ENCODE measurements around the gene ARHGAP15.

ARHGAP15 gene

DNA sequence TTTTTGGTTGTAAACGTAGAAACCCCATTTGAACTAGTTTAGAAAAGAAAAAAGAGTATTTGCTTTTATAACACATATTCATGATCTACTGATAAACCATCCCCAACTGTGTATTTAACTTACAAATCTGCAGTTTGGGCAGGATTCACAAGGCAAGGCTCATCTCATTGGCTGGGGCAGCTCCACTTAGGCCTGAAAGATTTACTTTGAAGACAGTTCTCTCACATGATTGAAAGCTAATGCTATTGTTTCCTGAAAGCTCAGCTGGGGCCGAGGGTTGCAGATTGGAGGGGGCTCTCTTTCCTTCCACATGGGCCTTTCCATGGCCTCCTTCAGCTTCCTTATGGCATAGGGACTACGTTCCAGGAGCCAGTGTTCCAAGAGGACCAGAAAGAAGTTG is 47.4 kb downstream of the ARHGAP15 start:
- no peak for DNase-seq

DNA sequence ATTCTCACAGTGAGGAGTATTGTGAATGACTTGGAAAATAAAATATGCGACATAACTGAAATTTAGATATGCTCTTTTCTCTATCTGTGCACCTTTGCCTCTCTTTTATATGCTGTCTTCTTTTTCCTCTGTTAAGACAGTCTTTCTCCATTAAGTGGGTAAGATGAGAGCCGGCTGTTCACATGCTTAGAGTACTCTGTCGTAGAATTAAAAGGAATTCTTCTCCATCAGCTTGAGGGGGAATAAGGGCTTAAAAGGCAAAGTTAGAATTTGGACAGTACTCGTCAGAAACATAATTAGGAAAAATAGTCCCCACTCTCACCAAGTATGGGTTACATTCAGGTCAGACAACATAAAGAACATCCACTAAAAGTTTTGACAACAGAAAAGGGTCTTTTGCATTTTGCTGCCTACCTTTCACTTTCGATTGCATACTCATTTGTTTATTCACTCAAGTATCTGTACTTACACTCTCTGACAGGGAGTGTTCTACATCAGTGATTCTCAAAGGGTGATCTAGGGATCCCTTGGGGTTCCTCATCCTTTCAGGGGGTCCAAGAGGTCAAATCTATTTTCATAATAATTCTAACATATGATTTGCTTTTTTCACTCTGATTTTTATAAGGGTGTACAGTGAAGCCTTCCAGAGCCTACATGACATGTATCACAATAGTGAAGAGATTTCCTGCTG is 48.0 kb downstream of the ARHGAP15 start:
- peak; percentile 7 for DNase-seq

DNA sequence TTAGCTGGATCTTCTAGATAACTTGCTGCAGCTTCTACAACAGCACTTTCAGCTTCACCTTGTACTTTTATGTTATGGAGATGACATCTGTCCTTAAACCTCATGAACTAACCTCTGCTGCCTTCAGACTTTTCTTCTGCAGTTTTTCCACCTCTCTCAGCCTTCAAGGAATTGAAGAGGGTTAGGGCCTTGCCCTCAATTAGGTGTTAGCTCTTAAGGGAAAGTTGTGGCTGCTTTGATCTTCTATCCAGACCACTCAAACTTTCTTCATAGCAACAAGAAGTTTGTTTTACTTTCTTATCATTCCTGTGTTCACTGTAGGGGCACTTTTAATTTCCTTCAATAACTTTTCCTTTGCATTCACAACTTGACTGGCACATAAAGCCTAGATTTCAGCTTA is 52.3 kb downstream of the ARHGAP15 start:
- DNase-seq: no peak

DNA sequence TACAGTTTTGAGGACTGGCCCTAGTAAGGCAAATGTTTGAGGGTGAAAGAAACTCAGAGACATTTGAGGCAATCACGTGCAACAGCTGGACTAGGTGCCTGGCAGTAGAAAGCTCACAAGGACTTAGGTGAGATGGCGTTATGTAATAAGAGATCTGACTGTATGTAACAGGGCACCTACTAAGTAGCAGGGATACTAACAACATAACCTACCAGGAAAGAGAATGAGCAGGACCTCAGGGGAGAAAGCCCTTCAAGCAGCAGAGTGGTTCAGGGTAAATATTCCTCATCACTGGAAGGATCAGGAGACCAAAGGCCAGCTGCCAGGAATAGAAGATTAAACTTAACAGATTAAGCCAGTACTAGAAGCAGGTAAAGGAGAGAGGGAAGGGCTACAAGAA is 53.4 kb downstream of the ARHGAP15 start:
- no peak for DNase-seq

DNA sequence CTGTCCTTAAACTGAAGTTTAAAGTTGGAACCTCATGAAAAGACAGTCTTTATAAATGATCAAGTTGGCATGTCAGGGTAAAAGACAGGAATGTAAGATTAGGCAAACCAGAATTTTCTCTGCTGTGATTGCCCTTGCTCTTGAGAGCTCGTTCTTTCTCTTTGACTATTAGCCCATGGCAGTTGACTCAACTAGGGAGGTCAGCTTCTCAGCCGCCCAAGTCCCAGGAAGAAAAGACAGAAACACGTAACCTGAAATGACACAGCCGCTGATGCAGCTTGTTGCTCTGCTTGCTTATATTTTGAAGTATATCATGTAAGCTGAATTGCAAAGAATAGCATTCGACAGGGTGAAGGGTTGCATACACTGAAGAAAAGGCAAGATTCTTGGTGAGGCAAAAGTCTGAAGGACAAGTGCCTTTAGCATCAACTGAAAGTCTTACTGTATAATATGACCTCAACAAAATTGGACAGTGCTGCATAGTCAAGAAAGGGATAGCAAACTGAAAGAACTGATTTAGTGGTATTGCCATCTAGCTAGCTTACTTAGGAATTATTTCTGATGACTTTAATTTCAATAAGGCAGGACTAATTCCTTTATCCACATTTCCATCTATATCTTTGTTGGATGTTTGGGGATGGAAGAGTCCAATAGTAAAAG is 54.7 kb downstream of the ARHGAP15 start:
- DNase-seq: peak; percentile 50

DNA sequence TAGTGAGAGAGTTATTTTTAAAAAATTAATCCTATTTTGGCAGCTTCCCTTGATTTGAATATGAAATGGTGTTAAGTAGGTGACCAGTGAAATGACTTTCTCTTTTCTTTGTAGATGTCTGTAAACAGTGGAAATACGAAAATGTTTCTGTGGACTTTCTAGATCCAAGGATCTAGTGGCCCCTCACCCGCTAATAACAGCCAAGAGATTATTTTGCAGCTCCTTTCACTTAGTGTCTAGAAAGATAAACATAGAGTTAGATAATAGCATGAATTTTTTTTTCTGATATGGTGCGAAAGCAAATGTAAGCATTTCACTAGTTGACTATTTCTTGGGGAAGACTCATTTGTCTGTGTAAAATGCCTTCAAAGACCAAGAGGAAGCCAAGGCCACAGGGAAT is 57.7 kb downstream of the ARHGAP15 start:
- DNase-seq: no peak

DNA sequence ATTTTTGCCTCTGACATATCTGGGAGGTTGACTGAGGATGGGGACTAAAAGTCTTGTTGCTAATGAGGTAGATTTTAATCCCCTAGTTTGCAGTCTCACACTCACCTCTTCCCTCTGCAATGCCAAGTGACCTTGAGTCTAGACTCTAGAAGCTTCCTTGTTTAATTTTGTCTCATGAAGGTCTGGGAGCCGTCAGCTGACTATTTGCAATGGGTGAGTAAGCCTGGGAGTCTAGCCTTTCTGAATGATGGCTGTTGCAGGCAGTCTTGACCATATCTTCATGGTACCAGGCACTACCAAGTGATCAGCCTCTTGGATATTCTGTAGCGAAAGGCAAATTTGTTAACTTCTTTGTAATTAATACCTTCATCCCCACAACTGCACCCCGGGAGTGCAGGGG is 61.2 kb downstream of the ARHGAP15 start:
- DNase-seq: no peak

DNA sequence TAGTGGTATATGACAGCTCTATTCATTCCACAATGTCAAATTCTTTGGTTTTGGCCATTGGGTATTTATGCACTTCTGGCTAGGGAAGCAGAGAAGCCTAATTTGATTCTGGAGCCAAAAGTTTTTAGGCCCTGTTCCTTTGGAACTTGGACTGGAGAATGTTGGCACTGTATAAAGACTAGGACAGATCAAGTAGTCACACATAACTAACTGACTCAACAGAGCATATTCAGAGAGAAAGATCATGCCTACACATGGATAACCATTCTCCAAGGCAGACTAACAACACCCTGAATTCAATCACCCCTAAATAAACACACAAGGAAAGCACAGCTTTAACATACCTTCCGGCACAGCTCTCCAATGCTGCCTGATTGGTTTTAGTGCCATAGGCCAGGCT is 62.9 kb downstream of the ARHGAP15 start:
- DNase-seq: no peak

DNA sequence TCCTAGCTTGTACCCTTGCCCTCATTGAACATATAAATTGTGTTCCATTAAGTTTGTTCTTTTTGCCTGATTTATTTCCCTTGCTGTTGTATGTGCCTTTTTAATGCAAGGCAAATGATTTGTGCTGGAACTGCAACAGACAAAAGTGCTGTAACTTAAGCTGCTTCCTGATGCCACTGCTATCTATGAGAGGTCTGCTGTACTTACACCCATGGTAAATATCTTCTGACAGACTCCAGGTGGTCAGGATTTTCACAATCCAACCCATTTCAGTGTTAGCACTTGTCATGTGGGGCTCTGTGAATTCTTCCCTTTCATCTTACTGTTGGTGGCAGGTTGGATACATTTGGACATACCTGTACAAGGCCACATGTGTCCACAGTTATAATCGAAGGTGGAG is 63.5 kb downstream of the ARHGAP15 start:
- no peak for DNase-seq

DNA sequence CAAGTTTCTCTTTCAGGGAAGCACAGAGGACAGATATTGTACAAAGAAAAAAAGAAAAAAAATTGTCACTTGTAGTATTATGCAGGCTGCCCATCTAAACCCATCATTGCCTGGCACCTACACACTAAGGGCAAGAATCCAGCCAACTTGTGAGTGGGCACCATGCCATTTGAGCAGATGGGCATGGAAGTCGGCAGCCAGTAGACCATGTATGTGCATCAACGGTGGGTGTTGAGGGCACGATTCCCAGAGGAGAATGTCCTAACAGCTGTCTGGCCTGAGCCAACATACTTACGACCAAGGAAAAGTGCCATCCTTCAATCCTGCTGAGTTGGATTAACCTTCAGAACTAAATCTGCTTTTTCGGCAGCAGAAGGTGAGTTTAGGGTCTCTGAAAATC is 63.9 kb downstream of the ARHGAP15 start:
- no peak for DNase-seq

DNA sequence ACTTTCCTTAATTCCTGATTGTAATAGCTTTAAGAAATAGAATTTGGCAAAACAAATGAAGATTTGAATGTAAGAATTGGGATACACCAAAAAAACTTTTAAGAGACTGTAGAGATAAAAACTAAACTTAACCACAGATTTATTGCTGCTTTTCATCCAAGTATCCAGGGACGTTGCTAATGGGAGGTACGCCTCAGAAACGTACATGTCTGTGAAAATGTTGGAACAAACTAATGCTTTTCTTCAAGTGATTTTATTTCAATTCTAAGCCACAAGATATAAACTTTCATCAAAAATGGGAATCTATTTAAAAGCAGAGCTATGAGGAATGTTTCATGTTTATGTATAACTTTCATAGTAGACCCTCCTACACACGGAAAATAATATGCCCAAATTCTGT is 66.3 kb downstream of the ARHGAP15 start:
- DNase-seq: no peak

DNA sequence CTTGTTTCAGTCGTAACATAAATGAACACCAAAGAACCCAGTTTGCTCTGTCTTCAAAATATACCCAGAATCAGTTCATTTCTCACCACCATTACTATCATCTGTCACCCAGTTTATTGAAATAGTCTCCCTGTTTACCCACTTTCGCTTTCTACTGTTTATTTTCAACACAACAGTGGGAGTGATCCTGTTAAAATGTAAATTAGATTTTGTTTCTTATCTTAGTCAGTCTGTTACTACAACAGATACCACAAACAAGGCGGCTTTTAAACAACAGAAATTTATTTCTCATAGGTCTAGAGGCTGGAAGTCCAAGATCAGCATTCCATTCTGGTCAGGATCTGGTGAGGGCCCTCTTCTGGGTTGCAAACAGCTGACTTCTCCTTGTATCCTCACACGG is 74.8 kb downstream of the ARHGAP15 start:
- no peak for DNase-seq

DNA sequence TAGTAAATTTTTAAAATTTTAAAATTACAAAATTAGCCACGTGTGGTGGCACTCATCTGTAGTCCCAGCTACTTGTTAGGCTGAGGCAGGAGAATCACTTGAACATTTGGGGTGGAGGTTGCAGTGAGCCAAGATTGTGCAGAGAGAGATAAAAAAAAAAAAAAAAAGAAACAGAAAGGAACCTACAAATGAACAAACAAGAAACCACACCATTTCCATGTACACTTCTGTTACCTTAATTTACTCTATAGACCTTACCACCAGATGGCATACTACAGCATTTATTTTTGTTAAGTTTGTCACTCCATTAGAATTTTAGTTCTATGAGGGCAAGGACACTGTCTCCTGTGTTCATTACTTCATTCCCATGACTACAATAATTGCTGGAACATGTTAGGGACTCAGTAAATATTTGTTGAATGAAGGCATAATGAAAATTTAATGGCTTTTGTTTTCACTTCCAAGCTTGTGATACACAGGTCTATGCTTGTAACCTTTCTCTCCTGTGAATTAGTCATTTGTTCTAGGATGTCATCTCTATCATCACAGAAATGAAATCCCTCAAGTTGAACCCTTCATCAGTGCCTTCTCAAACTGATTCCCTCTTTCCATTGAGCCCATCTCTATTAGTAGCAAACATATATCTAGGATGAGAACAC is 76.0 kb downstream of the ARHGAP15 start:
- DNase-seq: peak; percentile 39

DNA sequence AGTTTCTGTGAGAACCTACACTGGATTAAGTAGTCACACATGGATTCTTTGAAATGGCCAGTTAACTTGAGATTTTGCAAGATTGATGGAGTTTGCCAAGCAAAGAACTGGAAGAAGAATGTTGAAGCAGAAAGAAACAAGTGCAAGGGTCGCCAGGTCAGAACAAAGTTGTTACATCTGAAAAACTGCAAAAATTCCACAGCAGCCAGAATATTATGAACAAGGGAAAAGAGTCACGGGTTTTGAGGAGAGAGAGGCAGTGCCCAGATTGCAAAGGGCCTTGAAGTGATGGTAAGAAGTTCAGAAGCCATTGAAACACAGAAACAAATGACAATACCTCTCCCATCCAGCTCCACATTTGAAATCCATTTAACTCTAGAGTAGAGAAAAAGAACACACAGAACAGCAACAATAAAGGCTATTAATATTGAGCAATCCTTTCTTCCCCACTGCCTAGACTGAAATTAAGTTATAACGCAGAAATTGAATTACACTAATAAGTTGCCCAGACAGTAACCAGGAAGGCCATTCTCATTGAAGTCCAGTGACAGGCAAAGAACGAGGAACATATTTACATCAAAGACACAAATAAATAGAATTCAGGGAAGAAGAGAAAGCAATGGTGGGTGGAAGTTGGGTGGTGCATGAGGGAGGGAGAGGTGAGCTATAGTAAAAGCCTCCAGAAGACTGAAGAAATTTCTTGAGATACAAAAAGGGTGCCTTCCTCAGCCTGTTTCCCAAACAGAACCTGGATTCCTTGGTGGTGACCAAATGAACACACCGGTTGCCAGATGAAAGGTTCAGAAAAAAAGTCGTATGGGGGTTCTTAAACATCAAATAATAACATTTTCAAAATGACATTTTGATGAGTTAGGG is 80.6 kb downstream of the ARHGAP15 start:
- no peak for DNase-seq

DNA sequence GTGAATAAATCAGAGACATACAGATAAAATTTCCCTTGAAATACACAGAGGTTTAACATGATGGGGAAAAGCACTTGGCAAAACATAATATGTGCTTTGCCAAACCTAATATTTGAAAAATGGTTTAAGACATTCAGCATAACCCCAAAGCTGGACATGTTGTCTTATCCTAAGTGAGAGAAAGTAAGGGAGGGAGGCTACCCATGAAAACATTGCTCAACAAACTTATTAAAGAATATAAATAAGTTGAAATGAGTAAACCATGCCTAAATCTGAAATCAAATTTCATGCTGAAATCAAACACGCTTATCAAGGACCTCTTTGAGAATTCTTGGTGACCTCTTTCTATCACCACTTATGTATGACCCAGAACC is 81.2 kb downstream of the ARHGAP15 start:
- no peak for DNase-seq

DNA sequence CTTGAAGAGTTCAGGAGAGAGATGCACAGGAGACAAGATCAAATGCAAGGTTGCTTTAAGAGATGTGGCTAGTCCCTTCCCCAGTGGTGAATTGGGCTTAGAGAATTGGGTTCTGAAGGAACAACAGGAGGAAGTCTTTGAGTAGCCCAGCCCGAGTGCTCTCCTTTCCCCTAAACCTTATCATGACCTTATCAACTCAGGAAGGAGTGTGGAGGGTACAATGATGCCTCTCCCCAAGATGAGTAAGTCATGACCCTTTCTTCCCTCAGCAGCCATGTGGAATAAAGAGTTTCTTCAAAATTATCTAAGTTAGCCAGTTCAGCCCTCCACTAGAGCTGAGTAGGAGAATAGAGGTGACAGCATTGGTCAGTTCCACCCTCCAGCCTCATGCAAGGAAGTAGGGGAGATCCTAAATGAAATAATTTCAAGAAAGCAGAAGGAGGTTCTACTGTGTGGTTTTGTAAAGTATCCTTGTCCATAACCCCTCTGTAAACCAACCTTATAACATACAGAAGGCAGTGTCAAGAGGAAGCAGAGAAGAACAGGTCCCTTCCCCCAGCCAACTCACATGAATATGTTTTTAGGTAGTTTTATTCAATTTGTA is 88.4 kb downstream of the ARHGAP15 start:
- DNase-seq: no peak

DNA sequence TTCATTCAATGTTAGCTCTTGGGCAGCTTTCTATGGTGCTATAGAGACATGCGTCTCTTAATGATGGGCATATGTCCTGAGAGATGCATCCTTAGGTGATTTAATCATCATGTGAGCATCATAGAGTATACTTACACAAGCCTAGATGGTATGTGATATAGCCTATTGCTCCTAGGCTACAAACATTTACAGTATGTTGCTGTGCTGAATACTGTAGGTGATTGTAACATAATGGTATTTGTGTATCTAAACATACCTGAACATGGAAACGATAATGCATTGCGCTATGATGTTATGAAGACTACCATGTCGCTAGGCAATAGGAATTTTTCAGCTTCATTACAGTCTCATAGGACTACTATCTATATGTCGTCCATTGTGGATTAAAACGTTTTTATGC is 89.4 kb downstream of the ARHGAP15 start:
- DNase-seq: no peak

DNA sequence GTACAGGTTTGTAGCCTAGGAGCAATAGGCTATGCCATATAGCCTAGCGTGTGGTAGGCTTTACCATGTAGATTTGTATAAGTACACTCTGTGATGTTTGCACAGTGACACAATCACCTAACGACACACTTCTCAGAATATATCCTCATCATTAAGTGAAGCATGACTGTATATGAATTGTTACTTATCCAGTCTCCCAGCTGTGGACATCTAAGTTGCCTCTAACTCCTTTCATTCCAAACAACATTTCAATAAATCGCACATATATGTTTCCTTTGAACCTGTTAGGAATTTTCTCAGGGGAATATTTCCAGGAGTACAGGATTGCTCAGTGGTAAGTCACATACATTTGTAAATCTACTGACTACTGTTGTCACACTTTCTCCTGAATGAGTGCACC is 90.0 kb downstream of the ARHGAP15 start:
- DNase-seq: no peak

DNA sequence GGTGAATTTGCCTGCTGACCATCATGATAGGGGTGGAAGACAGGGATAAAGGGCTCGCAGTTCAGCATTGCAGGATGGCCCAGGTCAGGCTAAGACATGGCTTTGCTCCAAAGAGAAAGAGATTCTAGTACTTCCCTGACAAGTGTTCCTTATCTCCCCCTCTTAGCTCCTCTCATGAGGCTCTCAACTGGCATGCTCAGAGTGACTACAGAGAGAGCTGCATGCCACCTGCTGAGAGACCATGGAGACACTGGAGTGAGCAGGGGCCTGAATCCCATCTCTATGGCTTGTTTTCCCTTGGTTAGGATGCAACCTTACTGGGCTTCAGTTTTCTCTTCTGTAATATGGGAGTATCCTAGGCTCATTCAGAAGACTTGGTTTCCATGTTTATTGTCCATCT is 94.3 kb downstream of the ARHGAP15 start:
- no peak for DNase-seq

DNA sequence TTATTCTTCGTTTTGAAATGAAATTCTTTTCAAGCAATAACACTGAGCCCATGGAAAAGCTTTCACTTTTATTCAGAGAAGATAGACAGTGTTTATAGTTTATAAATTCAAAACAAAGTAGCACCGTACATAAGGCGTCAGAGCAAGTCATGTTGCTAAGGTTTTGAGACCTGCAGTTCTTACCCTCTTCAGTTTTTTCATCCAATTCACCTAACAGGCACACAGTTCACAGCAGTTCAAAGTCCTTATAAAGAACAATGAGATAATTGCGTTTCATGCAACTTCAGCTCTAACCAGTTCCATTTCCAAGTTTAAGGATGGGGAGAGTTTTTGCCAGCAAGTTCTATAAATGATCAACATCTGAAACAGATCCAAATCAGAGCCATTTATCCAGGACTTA is 96.7 kb downstream of the ARHGAP15 start:
- DNase-seq: no peak

DNA sequence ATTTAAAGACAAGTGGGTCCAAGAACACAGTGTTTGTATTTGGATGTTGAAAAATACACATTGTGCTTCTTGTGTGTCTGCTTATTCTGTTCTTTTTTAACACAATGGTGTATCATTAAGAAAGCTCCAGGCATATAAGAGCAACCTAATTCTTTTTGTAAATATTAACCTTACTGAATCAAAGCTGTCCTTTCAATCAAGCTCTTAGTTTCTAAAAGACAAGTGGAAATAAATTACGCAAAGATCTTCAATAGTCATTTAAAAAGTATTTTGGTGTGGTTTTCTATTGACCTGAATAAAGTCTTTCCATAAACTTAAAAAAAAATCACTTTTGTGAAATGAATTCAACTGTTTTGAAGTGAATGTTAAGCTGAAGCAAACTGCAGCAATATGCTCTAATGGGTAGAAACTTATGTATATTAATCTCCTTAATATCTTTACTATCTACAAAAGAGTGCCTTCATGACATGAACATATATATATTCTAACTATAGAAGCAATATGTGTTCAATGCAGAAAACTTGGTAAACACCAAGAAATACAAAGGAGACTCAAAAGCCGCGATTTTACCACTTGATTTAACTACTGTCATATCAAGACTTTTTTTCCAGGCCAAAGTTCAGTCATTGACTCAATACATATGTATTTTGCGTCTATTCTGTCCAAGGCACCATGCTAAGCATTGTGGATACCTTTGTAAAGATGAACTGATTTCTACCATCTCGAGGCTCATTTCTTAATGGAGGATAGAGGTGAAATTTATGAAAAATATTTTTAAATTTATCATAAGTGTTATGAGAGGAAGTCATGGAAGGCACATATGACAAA is 97.7 kb downstream of the ARHGAP15 start:
- DNase-seq: peak; percentile 20

DNA sequence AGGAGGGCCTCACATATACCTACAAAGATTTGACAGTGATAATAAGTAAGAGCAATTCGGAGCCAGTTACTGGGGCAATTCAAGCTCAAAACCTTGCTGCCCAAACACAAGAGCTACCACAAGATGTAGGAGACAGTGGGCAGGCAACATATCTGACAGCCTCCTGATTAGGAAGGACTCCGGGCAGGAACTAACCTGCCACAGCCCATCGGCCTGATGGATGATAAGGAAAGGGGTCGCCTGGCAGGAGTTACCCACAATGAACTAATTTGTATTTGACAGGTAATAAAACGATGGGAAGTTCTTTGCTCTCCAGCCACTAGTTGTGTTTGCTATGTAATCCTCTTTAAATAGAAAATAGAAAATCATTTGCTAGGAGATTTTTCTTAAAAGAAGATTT is 100.2 kb downstream of the ARHGAP15 start:
- no peak for DNase-seq
